Measurements from ENCODE around the gene ARID4B.

DNA sequence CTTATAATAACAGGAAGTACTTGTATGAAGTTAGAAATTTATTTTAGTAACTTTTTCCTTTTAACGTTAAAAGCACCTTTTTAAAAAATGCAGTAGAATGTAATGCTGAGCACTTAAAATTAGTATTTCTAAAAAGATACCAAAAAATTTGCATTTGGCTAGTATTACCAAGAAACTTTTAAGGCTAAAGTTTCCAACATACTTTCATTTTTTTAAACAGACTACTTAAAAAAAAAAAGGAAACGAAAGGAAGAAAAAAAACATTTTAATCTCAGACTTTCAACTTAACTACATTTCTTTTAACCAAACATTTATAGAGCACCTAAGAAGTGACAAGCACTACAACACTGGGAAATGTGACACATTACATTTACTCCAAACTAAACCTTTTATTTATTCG, 2.8 kb downstream of the ARID4B start:
- TF ChIP-seq SMC3 (conservative IDR thresholded peaks at IDR 0.05; ENCODE audit: poor library complexity), result no peak
- TF ChIP-seq, protein P1, sequence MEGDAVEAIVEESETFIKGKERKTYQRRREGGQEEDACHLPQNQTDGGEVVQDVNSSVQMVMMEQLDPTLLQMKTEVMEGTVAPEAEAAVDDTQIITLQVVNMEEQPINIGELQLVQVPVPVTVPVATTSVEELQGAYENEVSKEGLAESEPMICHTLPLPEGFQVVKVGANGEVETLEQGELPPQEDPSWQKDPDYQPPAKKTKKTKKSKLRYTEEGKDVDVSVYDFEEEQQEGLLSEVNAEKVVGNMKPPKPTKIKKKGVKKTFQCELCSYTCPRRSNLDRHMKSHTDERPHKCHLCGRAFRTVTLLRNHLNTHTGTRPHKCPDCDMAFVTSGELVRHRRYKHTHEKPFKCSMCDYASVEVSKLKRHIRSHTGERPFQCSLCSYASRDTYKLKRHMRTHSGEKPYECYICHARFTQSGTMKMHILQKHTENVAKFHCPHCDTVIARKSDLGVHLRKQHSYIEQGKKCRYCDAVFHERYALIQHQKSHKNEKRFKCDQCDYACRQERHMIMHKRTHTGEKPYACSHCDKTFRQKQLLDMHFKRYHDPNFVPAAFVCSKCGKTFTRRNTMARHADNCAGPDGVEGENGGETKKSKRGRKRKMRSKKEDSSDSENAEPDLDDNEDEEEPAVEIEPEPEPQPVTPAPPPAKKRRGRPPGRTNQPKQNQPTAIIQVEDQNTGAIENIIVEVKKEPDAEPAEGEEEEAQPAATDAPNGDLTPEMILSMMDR (IDR thresholded peaks at IDR 0.05; ENCODE audit: poor library complexity, severe bottlenecking), result no peak
- no peak for TF ChIP-seq EZH2 (IDR thresholded peaks at IDR 0.05; ENCODE audit: borderline replicate concordance, insufficient read depth, low read length, poor library complexity, severe bottlenecking)
- TF ChIP-seq, protein P2, sequence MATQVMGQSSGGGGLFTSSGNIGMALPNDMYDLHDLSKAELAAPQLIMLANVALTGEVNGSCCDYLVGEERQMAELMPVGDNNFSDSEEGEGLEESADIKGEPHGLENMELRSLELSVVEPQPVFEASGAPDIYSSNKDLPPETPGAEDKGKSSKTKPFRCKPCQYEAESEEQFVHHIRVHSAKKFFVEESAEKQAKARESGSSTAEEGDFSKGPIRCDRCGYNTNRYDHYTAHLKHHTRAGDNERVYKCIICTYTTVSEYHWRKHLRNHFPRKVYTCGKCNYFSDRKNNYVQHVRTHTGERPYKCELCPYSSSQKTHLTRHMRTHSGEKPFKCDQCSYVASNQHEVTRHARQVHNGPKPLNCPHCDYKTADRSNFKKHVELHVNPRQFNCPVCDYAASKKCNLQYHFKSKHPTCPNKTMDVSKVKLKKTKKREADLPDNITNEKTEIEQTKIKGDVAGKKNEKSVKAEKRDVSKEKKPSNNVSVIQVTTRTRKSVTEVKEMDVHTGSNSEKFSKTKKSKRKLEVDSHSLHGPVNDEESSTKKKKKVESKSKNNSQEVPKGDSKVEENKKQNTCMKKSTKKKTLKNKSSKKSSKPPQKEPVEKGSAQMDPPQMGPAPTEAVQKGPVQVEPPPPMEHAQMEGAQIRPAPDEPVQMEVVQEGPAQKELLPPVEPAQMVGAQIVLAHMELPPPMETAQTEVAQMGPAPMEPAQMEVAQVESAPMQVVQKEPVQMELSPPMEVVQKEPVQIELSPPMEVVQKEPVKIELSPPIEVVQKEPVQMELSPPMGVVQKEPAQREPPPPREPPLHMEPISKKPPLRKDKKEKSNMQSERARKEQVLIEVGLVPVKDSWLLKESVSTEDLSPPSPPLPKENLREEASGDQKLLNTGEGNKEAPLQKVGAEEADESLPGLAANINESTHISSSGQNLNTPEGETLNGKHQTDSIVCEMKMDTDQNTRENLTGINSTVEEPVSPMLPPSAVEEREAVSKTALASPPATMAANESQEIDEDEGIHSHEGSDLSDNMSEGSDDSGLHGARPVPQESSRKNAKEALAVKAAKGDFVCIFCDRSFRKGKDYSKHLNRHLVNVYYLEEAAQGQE (IDR thresholded peaks at IDR 0.05; ENCODE audit: borderline replicate concordance), result no peak
- no peak for TF ChIP-seq TAF1 (IDR thresholded peaks at IDR 0.05; ENCODE audit: low read depth)
- TF ChIP-seq MXI1 (conservative IDR thresholded peaks at IDR 0.05; ENCODE audit: poor library complexity, severe bottlenecking), result no peak
- TF ChIP-seq POLR2AphosphoS5 (IDR thresholded peaks at IDR 0.05), result no peak
- no peak for TF ChIP-seq EP300 (conservative IDR thresholded peaks at IDR 0.05; ENCODE audit: poor library complexity, severe bottlenecking)

Data from neural cell (in vitro differentiated cells).